SKM-1 (cell line): ENCODE measurements around the gene B2M.

Experiments
- DNase-seq: peaks from one replicate; lab custom pipeline; 2025; ENCODE audit not compliant: unreplicated experiment; lab: John Stamatoyannopoulos, UW

B2M gene

DNA sequence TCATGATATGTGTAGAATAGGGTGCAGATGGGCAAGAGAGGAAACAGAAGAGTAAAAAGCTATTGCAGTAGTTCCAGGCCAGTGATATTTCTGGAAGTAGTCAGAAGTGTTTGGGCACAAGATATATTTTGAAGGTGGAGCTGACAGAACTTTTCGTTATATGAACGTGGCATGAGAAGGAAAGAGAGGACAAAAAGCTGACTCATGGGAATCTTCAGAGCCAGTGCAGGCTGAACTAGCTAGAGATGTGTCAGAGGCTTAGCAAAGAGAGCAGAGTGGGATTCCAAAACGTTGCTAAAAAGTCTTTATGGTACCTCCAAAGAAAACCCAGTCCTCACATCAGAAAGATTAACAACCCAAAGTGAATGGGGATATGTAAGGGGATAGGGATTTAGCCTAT lies 53.7 kb downstream of the B2M start:
- DNase-seq = no peak
